Glomerular endothelial cell (primary cell): ENCODE results near the gene FAM89B. TPM values are rescaled to one million over a fixed set of nuclear protein-coding genes. Genes with fewer than 3 reads are reported as not detected.
"Not testable (repeated sequence)": the region's sequence is repeated elsewhere in the genome, so short reads cannot be mapped to it uniquely, and the experiment has no call there.

Experiments used
- DNase-seq: peaks from one replicate; pipeline ENCODE4 v3.0.0-alpha.2; 2011; ENCODE audit warnings: low read depth, low spot score; ENCODE audit errors: extremely low read depth
- total RNA-seq: library from RNA; depleted of rRNA; stranded (reverse); fragments of >200 nt; gene quantifications from 2 replicates; pipeline ENCODE4 v1.2.3, GENCODE V29; 2015

The FAM89B gene
- total RNA-seq, 1 donor from 2014 or later = 90.4 TPM

DNA sequence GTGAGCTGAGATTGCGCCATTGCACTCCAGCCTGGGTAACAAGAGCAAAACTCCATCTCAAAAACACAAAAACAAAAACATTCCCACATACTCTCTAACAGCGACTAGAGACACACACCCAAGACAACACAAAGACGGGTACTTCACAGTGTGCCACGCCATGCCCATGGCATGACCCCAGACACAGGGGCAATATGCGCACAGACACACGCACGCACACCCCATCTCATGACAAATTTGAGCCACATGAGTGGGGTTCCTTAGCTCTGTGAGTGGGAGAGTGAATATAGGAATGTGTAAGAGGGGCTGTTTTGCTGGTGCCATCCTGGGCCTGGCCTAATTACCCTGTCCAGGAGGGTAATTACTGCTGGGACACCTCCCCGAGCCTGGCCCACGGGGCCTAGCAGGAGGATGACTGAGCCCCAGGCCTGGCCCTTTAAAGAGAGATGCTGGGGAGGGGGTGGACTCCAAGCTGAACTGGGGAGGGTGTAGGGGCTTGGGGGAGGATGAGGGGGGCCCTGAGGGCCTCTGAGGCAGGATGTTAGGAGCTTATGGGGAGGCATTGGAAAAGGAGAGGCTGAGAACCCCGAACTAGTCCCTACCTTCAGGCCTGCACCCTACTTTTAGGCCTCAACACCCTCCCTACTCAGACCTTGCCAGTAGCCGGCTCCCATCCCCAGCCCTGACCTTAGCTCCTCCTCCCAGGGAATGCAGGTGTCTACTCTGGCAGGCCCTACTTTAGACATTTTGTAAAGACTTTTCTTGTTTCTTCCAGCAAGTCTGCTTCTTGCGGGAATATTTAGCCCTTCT lies 15.7 kb upstream of the FAM89B start:
- DNase-seq = no peak

DNA sequence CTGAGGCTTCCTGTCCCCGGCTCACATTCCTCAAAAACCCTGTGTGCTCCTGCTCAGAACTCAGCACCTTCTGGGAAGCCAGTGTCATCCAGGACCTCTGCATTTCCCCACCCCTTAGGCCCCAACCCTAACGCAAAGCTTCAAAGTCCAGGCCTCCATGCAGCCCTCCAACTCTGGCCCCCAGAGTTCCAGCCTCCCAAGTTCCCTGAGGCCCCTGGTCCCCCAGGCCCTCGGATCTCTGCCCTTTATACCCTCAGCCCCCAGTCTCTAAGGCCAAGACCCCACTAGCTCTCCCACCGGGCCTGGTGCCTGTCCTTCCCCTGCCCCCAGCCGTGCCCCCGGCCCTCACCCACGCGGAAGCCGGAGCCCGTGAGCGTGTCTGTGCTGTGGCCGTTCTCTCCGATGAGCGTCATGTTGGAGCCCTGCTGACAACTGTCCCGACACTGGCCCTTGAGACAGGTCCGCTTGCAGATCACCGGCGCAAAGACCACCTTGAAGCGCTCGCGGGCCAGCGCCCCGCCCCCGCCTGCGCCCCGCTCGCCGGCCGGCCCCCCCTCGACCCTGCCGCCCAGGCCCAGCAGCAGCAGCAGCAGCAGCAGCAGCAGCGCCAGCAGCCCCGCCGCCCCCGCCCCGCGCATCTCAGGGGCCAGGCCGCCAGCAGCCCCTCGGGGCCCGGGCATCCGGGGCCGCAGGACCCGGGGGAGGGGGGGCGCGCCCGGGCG lies 14.9 kb upstream of the FAM89B start:
- no peak for DNase-seq

DNA sequence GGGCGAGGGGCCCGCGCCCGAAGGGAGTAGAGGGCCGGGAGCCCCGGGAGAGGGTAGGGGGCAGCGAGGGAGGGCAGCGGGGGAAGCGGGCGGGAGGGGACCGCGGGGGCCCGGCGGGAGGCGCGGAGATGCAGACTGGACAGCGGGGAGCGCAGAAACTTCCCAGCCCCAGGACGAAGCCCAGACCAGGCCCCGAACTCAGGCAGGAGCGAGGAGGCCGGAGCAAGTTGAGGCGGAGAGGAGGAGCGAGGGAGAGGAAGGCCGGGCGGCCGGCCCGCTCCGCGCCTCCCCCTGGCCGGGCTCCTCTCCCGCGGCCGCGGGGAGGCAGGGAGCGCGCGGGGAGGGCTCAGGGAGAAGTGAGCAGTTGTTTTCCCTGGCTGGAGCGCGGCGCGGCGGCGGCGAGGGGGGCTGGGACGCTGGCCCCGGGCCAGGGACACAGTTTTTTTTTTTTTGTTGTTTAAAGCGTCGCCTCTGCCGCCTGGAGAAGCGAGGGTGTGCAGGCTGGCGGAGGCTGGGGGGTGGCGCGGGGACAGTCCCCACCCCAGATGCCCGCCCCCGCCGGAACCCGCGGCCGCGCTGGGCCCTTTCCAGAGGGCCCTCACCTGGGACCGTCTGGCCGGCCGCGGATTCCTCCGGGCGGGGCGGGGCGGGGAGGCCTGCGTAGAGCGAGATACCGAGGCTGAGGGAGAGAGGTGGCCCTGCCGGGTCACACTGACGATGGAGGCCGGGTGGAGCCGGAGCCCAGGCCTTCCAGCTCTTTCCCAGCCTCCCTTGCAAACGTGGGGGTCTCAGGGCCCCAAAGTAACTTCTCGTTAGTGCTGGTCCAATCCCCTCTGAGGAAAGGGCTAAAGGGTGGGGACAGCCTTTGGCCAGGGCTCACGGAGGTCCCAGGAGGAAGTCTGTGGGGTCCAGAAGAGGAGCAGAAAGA lies 14.1 kb upstream of the FAM89B start, which contains the start of gene LTBP3:
Gene LTBP3 (minus strand): TSS at position 358 of the 928 bp plus-strand sequence. CDS start 400 bp downstream, outside the sequence.
- DNase-seq = no peak

DNA sequence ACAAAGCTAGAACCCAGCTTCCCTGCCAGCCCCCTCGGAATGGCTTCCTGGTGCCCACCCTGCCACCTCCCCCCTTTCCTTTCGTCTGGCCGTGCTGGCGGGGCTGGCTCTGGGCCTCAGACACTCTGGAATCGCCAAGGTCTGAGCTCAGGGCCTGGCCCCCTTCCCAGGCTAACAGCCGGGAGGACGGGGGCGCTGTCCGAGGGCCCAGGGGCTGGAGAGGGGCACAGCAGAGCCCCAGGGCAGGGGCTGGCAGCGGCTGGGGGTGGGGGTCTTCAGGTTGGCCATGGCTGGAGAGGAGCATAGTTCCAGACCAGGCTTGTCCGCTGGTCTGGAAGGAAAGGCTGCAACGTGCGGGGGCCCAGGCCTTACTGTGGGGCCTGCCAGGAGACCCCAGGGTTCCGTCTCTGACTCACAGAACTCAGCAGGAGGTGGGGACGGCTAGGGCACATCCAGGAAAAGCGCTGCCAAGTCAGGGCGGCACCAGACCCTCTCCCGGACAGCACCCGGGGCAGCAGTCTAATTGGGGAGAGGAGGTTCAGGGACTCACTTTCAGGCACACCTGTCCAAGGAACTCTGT lies 13.3 kb upstream of the FAM89B start:
- no peak for DNase-seq

DNA sequence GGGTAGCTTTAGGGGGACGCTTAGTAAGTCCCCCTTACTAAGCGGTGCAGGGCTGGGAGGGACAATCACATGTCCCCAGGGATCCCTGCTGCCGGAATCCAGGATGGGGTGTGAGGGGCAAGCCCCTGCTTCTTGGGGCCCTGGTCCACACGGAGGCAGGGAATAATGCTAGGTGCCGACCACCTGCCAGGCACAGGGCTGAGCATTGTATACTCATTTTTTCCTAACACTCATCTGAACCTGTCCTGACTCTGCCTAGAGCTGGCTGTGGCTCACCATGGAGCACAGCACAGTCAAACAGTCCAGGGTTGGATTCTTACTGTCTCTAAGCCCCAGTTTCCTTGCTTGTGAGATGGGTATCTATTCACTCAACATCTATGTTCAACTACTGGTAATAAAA lies 12.8 kb upstream of the FAM89B start:
- DNase-seq = no peak

DNA sequence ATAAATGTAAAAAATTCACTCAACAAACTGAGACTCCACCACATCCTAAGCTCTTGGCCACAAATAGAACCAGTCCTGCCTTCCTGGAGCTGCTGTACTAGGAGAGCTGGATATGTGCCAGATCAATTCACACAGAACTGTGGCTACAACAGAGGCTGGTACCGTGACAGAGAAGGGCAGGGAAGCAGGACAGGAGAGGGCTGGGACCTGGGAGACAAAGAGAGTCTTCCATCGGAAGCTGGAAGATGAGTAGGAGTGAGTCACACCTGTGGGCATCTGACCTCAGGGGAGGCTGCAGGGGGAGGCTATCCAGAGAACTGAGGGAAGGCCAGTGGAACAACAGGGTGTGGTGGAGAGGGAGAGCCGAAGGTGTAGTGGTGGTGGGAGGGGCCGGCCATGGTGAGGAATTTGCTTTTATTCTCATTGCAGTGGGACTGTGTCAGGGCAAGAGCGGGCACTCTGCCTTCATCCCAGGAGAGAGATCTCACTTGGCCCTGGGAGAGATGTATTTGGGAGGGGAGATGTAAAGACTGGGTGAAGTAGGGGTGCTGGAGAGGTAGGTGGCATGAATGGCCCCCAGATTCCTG lies 12.3 kb upstream of the FAM89B start:
- no peak for DNase-seq

DNA sequence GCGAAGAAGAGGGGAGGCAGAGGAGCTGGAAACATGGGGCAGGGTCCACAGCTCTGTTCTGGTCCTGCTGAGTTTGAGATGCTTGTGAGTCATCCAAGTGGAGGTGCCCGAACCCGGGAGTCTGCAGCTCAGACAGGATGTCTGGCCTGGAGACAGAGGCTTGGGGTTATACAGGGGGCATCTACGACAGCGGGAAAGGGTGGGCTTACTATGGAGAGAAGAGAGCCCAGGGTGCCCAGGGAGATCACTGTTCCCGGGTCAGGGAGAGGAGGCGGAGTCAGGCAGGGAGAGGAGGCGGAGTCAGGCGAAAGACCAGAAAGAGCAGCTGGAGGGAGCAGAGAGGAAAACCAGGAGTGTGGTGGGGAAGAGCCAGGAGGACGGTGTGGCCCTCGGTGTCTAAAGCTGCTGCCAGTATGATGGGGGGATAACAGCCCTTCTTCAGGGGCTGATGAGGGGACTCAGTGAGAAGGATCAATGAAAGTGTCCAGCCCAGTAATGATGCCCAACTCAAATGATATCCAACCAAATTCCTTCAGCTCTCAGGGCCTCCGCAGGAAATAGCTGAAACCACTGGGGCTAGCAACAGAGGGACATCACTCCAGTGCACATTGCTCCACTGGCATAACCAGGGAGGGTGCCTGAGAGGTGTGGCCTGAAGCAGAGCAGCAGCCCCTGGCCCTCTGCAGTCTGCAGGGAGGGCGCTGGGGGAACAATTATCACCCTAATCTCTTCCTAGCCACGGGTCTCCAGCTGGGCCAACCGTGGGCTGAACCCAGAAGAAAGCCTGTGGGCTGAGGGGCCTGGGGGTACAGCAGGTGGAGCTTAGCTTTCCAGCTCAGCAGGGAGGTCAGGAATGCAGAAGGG lies 11.6 kb upstream of the FAM89B start:
- DNase-seq = no peak

DNA sequence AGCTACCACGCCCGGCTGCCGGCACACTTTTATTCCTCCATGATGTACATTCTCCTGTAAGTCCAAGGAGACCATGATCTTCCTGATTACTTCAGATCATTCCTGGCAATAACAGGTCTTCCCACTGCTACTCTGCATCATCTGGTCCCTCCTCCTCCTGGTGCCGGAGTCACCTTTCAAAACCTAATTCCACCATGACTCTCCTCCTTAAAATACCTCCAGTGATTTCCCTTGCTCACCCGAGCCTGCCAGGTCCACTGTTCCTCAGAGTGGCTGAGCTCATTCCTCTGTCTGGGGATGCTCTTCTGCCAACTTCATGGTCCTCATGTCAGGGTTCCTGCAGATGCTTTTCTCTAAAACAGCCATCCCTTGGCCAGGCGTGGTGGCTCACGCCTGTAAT lies 10.3 kb upstream of the FAM89B start:
- no peak for DNase-seq

DNA sequence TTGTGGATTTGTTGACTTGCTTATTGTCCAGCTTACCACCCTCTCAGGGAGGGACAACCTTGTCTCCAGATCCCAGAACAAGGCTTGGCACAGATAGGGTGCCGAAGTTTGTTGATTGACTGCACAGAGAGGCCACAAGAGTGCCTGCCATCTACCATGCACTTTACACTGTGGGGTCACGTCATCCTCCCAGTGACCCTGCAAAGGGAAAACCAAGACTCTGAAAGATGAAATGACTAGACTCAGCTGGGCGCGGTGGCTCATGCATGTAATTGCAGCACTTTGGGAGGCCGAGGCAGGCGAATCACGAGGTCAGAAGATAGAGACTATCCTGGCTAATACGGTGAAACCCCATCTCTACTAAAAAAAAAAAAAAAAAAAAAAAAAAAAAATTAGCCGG lies 9.6 kb upstream of the FAM89B start:
- DNase-seq = no peak

DNA sequence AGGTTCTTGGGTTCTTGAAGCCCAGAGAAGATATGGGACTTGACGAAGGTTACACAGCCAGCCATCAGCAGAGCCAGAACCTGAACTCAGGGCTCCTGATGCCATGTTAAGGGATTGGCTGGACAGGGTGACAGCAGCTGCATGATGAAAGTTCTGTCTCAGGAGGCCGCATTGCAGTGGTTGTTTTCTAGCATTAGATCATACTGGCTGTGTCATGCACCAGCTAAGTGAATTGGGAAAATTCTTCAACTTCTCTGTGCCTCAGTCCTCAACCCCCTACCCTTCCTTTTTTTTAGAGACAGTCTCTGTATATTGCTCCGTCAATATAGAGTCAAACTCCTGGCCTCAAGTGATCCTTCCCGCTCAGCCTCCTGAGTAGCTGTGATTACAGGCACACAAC lies 8.7 kb upstream of the FAM89B start:
- DNase-seq = no peak

DNA sequence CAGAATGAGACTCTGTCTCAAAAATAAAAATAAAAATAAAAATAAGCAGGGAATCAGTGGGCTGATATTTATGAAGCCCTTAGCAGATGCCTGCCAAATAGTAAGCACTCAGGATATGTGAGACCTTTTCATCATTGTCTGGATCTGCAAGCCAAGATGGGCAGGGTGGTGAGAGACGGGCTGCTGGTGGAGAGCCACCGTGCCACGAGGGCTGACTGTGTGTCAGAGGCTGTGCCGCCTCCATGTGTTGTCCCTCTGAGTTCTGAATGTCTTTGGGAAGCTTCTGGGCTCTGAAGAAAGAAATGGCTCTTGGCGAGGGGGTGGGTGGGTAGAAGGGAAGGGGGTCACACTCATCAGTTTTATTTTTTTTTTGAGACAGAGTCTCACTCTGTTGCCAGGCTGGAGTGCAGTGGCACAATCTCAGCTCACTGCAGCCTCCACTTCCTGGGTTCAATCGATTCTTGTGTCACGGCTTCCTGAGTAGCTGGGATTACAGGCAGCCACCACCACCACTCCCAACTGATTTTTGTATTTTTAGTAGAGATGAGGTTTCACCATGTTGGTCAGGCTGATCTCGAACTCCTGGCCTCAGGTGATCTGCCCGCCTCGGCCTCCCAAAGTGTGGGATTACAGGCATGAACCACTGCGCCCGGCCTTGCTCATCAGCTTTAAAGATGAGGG lies 7.3 kb upstream of the FAM89B start:
- DNase-seq = not testable (repeated sequence)

DNA sequence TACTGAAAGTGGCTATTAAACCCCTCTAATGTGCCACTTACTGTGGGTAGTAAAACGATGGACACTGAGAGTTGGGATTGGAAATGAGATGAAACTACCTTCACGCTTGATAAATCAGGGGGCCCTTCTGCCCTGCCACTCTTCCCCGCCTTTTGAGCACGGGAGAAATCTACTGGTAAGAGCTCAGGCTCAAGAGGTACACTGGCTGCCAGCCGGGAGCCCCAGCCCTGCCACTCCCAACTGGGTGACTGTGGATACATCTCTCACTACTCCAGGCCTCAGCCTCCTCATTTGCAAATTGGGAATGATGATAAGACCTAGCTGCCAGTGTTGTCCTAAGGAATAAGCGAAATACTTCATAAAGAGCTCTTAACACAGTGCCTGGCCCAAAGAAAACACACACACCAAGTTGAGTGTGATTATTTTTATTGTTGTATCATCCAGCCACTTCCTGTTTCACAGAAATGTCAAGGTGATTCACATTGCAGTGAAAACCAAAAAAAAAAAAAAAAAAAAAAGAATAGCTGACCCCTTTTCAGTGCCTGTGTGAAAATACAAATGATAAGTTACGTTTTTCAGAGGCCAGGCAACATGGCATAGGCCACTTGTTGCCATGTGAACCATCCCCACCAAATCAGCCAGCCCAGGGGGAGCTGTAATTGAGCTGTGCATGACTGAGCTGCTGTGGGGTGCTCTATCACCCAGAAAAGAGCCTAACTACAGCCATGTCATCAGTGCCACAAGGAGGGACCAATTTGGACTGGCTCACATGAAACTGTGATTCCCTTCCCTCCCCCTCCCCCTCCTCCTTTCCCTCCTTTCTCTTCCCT lies 6.5 kb upstream of the FAM89B start:
- DNase-seq = no peak

DNA sequence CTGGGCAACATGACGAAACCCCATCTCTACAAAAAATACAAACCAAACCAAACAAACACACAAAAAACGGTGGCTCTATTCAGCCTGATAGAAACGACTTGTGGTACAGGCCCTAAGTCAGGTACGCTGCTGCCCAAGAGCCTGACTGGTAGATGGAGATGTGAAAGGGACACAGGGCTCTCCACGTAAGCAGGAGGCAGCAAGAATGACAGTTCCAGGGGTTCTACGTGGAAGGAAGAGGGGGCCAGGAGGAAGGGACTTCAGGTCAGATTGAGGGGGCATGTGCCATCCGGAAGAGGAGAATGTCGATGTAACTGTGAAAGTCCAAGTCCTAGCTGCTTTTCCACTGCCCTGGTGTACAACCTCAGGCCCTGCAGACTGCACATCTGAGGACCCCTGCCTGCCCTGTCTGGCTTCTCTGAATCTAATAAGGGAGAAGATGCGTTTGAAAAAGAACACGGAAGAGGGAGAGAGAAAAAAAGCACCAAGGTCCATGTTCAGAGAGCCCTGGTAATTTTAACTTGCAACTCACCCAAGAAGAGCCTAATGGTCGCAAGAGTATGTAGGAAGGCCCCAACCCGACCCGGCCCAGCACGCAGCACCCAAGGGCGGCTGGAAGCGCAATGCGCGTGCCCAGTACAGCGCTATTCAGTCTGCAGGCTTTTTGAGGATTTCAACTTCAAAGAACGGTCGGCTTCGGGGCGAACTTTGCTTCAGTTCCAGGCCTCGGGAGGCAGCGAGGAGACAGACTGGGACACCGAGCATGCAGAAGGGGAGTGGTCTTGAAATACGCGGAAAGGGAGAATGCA lies 3.0 kb upstream of the FAM89B start:
- DNase-seq = no peak

DNA sequence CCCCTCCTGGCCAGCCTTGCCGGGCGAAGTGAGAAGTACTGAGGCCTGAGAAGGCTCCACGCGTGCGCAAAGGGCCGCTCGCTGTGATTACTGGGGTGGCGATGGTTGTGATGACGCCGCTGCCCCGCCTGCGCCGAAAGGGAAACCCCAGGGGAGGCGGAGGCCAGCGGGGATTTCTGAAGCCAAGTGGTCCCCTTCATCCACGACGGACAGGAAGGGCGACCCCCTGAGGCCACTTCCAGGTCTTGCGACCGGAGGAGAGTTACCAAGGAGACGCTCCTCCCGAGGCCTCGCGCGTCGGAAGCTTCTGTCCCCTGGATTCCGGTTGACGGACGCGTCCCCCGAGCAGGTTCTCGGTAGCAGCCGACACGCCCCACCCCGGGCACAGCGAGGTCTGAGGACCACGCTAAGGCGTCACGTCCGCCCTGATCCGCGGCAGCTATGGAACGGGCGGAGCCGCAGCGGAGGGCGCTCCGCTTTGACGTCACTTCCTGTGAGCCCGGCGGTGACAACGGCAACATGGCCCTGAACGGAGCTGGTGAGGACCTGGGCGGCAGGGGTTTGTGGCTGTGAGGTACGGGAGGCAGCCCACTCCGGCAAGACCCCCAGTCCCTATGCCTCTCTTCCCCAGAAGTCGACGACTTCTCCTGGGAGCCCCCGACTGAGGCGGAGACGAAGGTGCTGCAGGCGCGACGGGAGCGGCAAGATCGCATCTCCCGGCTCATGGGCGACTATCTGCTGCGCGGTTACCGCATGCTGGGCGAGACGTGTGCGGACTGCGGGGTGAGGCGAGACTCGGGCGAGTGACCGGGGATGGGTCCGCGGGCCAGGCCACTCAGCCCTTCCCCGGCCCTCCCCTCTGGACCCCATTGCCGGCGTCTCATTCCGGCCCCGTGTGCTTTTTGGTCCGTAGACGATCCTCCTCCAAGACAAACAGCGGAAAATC lies 2.1 kb upstream of the FAM89B start, which contains the start of gene ZNRD2:
Gene ZNRD2 (plus strand): TSS at position 505 of the 946 bp plus-strand sequence. CDS start 15 bp downstream, at position 520.
- peak; percentile 81 for DNase-seq

DNA sequence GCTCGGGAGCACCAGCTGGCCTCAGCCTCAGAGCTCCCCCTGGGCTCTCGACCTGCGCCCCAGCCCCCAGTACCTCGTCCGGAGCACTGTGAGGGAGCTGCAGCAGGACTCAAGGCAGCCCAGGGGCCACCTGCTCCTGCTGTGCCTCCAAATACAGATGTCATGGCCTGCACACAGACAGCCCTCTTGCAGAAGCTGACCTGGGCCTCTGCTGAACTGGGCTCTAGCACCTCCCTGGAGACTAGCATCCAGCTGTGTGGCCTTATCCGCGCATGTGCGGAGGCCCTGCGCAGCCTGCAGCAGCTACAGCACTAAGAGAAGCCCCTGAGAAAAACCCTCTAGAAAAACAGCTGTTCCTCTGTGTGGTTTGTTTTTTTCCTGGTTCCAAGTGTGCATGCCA lies 918 bp upstream of the FAM89B start:
- DNase-seq = no peak

DNA sequence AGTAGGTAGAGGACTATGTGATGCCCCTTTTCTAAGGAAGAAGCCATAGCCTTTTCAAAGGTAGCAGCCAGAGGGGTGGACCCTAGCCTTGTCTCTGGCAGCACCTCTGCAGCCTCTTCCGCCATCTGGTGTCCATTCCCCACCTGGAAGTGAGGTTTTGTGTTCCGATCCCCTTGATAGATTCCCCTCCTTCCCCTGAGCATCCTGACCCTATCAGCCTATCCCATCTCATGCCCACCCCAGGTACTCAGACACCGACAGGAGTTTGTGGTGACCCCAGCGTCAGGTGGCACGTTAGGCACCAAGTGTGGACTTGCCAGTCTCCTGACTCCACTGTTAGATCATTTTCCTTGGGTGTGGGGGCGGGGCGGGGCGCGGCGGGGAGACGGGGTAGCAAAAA lies 398 bp upstream of the FAM89B start:
- DNase-seq = no peak
